Measurements from ENCODE around the gene GOSR2. TPM values are rescaled to one million over a fixed set of nuclear protein-coding genes. Genes with fewer than 3 reads are reported as not detected.
A peak's percentile ranks its signal among the peaks of the same experiment; 100 is the strongest.

The GOSR2 gene
- total RNA-seq, result 10 to 100 TPM; 61.1 to 62.4 TPM
- polyA plus RNA-seq, result 50.6 TPM

- DNase-seq, result peak; percentile 76 to 92 (median 87)
- no peaks in the 10 kb centered on the region for H3K27me3 Mint-ChIP-seq
- Histone ChIP-seq H3K4me3 (ENCODE audit: low read length) (peak within 1 kb of the TSS; percentile 72), H3K4me1 (ENCODE audit: insufficient read depth, low read length) (peaks cover 41% of the 10 kb centered on the region), H3K36me3 (ENCODE audit: insufficient read depth, low read length) (no peaks in the 10 kb centered on the region), H3K9me3 (ENCODE audit: low read length) (no peaks in the 10 kb centered on the region), H3K27me3 (ENCODE audit: insufficient read depth, low read length, poor library complexity, severe bottlenecking) (no peaks in the 10 kb centered on the region), H3K27ac (ENCODE audit: low read depth, low read length) (peak within 1 kb of the TSS; percentile 90)
- peaks cover 55 to 62% (median 60%) of the 10 kb centered on the region in 3 donors for H3K4me1 Mint-ChIP-seq
- H3K27ac Mint-ChIP-seq, result peak within 1 kb of the TSS; percentile 96 to 100 (median 100)
- H3K9me3 Mint-ChIP-seq, result no peaks in the 10 kb centered on the region
- peak within 1 kb of the TSS; percentile 89 to 96 (median 92) for H3K4me3 Mint-ChIP-seq
- ChIA-PET CTCF (no interaction called here), POLR2A (no interaction called here)
- H3K36me3 Mint-ChIP-seq, result peaks cover 0 to 19% (median 0%) of the 10 kb centered on the region in 3 donors
Observed at GRCh38 chr17:46922804-46923635, at the start of gene GOSR2. Gene GOSR2, plus strand, starts transcription at chr17:46923160. Its CDS starts 33 bp downstream, at chr17:46923193.

- H3K27ac Mint-ChIP-seq, result no peak overlapping the region
- peaks cover 0 to 3% of the 10 kb centered on the region in 2 donors for H3K27me3 Mint-ChIP-seq
- H3K4me1 ChIP-seq (ENCODE audit: insufficient read depth, low read length), result no peaks in the 10 kb centered on the region
- H3K4me3 Mint-ChIP-seq, result no peak overlapping the region
- H3K4me1 Mint-ChIP-seq, result peaks cover 0 to 4% (median 0%) of the 10 kb centered on the region in 3 donors
- H3K4me3 ChIP-seq (ENCODE audit: low read length), result no peak overlapping the region
- H3K9me3 ChIP-seq (ENCODE audit: low read length), result no peaks in the 10 kb centered on the region
- H3K36me3 ChIP-seq (ENCODE audit: insufficient read depth, low read length), result no peaks in the 10 kb centered on the region
- H3K27ac ChIP-seq (ENCODE audit: low read depth, low read length), result no peak overlapping the region
- POLR2A ChIA-PET, result no interaction called here
- no peak for DNase-seq
- CTCF ChIA-PET, result no interaction called here
- no peaks in the 10 kb centered on the region for H3K9me3 Mint-ChIP-seq
- H3K27me3 ChIP-seq (ENCODE audit: insufficient read depth, low read length, poor library complexity, severe bottlenecking), result no peaks in the 10 kb centered on the region
- no peaks in the 10 kb centered on the region for H3K36me3 Mint-ChIP-seq
Observed at GRCh38 chr17:46873941-46874645, 48.9 kb upstream of the GOSR2 start.

GRCh38 chr17:46874906-46875305, 48.1 kb upstream of the GOSR2 start:
- no peaks in the 10 kb centered on the region for H3K36me3 Mint-ChIP-seq

DNA sequence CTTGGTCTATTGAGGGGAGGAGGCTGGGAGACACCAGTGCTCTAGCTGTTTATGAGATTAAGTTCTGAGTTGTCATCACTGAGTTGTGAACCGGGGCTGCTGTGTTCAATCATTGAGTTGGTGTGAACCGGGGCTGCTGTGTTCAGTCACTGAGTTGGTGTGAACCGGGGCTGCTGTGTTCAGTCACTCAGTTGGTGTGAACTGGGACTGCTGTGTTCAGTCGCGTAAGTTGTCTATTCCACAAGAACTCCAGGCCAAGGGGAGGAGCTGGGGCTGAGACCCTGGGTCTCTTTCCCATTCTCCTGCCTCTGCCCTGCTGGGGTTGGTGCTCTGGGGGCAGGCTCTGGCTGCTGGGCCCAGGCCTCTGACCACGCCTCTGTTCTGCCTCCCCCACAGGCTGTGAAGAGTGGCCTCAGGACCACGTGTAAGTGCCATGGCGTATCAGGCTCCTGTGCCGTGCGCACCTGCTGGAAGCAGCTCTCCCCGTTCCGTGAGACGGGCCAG, 47.1 kb upstream of the GOSR2 start:
- Mint-ChIP-seq H3K27me3 (peaks cover 0 to 2% of the 10 kb centered on the region in 2 donors), H3K36me3 (no peaks in the 10 kb centered on the region), H3K9me3 (no peaks in the 10 kb centered on the region), H3K4me1 (peaks cover 0 to 4% (median 0%) of the 10 kb centered on the region in 3 donors), H3K4me3 (no peak overlapping the region), H3K27ac (no peak overlapping the region)
- Histone ChIP-seq H3K27me3 (ENCODE audit: insufficient read depth, low read length, poor library complexity, severe bottlenecking) (no peaks in the 10 kb centered on the region), H3K36me3 (ENCODE audit: insufficient read depth, low read length) (no peaks in the 10 kb centered on the region), H3K9me3 (ENCODE audit: low read length) (no peaks in the 10 kb centered on the region), H3K27ac (ENCODE audit: low read depth, low read length) (no peak overlapping the region), H3K4me1 (ENCODE audit: insufficient read depth, low read length) (no peaks in the 10 kb centered on the region), H3K4me3 (ENCODE audit: low read length) (no peak overlapping the region)
- POLR2A ChIA-PET, result no interaction called here
- DNase-seq, result no peak
- CTCF ChIA-PET, result interaction anchor here (1.4 to 1.5 kb wide), 2 partner anchors 9 to 37 kb away, joined by 3 read pairs; no protein-coding TSS in a partner anchor

More at GRCh38 chr17:46874906-46875305, 48.1 kb upstream of the GOSR2 start:
- H3K27me3 ChIP-seq (ENCODE audit: insufficient read depth, low read length, poor library complexity, severe bottlenecking), result no peaks in the 10 kb centered on the region
- H3K27me3 Mint-ChIP-seq, result peaks cover 0 to 3% of the 10 kb centered on the region in 2 donors
- H3K4me3 Mint-ChIP-seq, result no peak overlapping the region
- H3K9me3 ChIP-seq (ENCODE audit: low read length), result no peaks in the 10 kb centered on the region
- H3K4me3 ChIP-seq (ENCODE audit: low read length), result no peak overlapping the region
- no peak for DNase-seq
- H3K27ac ChIP-seq (ENCODE audit: low read depth, low read length), result no peak overlapping the region
- no peak overlapping the region for H3K27ac Mint-ChIP-seq
- H3K9me3 Mint-ChIP-seq, result no peaks in the 10 kb centered on the region
- POLR2A ChIA-PET, result no interaction called here
- H3K36me3 ChIP-seq (ENCODE audit: insufficient read depth, low read length), result no peaks in the 10 kb centered on the region
- CTCF ChIA-PET, result no interaction called here
- H3K4me1 Mint-ChIP-seq, result peaks cover 0 to 4% (median 0%) of the 10 kb centered on the region in 3 donors
- no peaks in the 10 kb centered on the region for H3K4me1 ChIP-seq (ENCODE audit: insufficient read depth, low read length)

GRCh38 chr17:46876353-46876887, 46.5 kb upstream of the GOSR2 start:
- no peaks in the 10 kb centered on the region for H3K36me3 ChIP-seq (ENCODE audit: insufficient read depth, low read length)
- H3K27me3 ChIP-seq (ENCODE audit: insufficient read depth, low read length, poor library complexity, severe bottlenecking), result no peaks in the 10 kb centered on the region
- CTCF ChIA-PET, result interaction anchor here (1.4 to 1.5 kb wide), 2 partner anchors 10 to 38 kb away, joined by 3 read pairs; no protein-coding TSS in a partner anchor
- Mint-ChIP-seq H3K27me3 (peaks cover 0 to 1% of the 10 kb centered on the region in 2 donors), H3K9me3 (no peaks in the 10 kb centered on the region), H3K4me1 (peaks cover 0 to 4% (median 0%) of the 10 kb centered on the region in 3 donors), H3K36me3 (no peaks in the 10 kb centered on the region), H3K4me3 (no peak overlapping the region), H3K27ac (no peak overlapping the region)
- DNase-seq, result no peak
- no peak overlapping the region for H3K4me3 ChIP-seq (ENCODE audit: low read length)
- no peak overlapping the region for H3K27ac ChIP-seq (ENCODE audit: low read depth, low read length)
- H3K4me1 ChIP-seq (ENCODE audit: insufficient read depth, low read length), result no peaks in the 10 kb centered on the region
- no peaks in the 10 kb centered on the region for H3K9me3 ChIP-seq (ENCODE audit: low read length)
- POLR2A ChIA-PET, result no interaction called here

DNA sequence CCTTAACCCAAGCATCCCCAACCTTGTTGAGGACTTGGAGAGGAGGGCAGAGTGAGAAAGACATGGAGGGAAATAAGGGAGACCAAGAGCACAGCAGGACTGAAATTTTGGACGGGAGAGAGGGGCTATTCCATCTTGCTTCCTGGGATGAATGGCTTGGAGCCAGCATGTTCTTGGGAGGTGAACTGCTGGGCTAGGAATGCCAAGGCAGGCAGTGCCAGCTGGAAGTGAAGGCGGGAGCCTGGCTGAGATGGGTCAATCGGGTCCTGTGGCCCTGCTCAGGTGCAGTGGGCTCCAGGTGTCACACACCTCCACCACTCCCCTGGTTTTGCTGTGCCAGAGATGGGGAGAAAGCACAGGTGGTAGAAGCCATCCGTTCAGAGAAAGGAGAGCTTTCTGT, 46.0 kb upstream of the GOSR2 start:
- Mint-ChIP-seq H3K9me3 (no peaks in the 10 kb centered on the region), H3K27me3 (peaks cover 0 to 1% of the 10 kb centered on the region in 2 donors), H3K36me3 (no peaks in the 10 kb centered on the region), H3K4me1 (peaks cover 0 to 4% (median 0%) of the 10 kb centered on the region in 3 donors), H3K4me3 (no peak overlapping the region), H3K27ac (peak overlapping the region in 1 of 8 donors; percentile 75)
- CTCF ChIA-PET, result interaction anchor here (1.4 to 1.5 kb wide), 2 partner anchors 10 to 38 kb away, joined by 3 read pairs; no protein-coding TSS in a partner anchor
- Histone ChIP-seq H3K27me3 (ENCODE audit: insufficient read depth, low read length, poor library complexity, severe bottlenecking) (no peaks in the 10 kb centered on the region), H3K36me3 (ENCODE audit: insufficient read depth, low read length) (no peaks in the 10 kb centered on the region), H3K27ac (ENCODE audit: low read depth, low read length) (no peak overlapping the region), H3K9me3 (ENCODE audit: low read length) (no peaks in the 10 kb centered on the region), H3K4me3 (ENCODE audit: low read length) (no peak overlapping the region), H3K4me1 (ENCODE audit: insufficient read depth, low read length) (no peaks in the 10 kb centered on the region)
- DNase-seq, result no peak
- POLR2A ChIA-PET, result no interaction called here

DNA sequence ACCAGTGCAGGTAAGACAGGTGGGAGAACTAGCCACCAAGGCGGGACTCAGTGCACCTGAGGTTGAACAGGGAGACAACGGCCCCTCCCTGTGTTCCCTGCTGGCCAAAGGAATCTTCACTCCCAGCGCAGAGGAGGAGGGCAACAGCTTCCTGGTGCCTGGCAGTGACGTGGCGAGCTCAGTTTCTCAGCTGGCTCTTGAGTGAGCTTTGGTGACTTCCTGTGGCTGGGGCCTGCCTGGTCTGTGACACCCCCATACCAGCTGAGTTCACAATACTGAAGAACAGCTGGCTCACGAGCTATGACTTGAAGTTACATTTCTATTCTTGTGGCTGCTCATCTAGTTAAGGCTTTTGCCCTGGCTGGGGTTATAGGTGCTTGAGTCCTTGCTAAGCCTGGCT, 45.5 kb upstream of the GOSR2 start:
- Mint-ChIP-seq H3K27me3 (peaks cover 0 to 1% of the 10 kb centered on the region in 2 donors), H3K9me3 (no peaks in the 10 kb centered on the region), H3K27ac (no peak overlapping the region), H3K4me3 (no peak overlapping the region), H3K4me1 (peaks cover 0 to 4% (median 0%) of the 10 kb centered on the region in 3 donors), H3K36me3 (no peaks in the 10 kb centered on the region)
- ChIA-PET CTCF (interaction anchor here (1.5 kb wide), 1 partner anchor 39 kb away, joined by 3 read pairs; no protein-coding TSS in a partner anchor), POLR2A (no interaction called here)
- Histone ChIP-seq H3K27ac (ENCODE audit: low read depth, low read length) (no peak overlapping the region), H3K4me1 (ENCODE audit: insufficient read depth, low read length) (no peaks in the 10 kb centered on the region), H3K27me3 (ENCODE audit: insufficient read depth, low read length, poor library complexity, severe bottlenecking) (no peaks in the 10 kb centered on the region), H3K9me3 (ENCODE audit: low read length) (no peaks in the 10 kb centered on the region), H3K4me3 (ENCODE audit: low read length) (no peak overlapping the region), H3K36me3 (ENCODE audit: insufficient read depth, low read length) (no peaks in the 10 kb centered on the region)
- no peak for DNase-seq
